ENCODE results near the gene DHFR. TPM values are rescaled to one million over a fixed set of nuclear protein-coding genes. Genes with fewer than 3 reads are reported as not detected.

The DHFR gene
- total and polyA plus RNA-seq, 10 donors, result 8.6 to 23.0 (median 16.3) TPM

DNA sequence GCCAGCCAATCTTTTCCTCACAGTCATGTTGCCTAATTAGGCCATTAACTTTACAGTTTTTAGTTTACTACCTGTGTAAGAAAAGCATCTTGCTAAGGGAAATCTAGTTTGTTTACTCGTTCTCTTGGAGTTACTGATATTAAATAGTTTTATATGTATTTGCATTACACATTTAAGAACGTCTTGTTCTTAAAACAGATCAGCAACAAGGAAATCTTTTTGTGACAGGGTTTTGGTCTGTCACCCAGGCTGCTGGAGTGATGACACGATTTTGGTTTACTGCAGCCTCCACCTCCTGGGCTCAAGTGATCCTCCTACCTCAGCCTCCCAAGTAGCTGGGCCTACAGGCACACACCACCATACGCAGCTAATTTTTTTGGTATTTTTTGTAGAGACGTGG, 29.6 kb downstream of the DHFR start:
- no peak overlapping the region for H3K27ac ChIP-seq
- DNase-seq, result no peak
- 88 to 96% (median 92%) methylated on average over 5 of the region's 5 CpGs for WGBS, 5 donors
- no peaks in the 10 kb centered on the region for H3K9me3 ChIP-seq
- peaks cover 0 to 5% (median 0%) of the 10 kb centered on the region in 6 donors for H3K4me1 ChIP-seq
- intact Hi-C loops (cut with DNase I; ENCODE audit: low total_unique reads), result no loop called here
- no peak overlapping the region for H3K4me3 ChIP-seq
- H3K27me3 ChIP-seq (replicated peaks in 1 of 7), result no peaks in the 10 kb centered on the region
- TF ChIP-seq POLR2AphosphoS5 (IDR thresholded peaks at IDR 0.05) (no peak), POLR2A (IDR thresholded peaks at IDR 0.05) (no peak)
- TF ChIP-seq, protein P1, sequence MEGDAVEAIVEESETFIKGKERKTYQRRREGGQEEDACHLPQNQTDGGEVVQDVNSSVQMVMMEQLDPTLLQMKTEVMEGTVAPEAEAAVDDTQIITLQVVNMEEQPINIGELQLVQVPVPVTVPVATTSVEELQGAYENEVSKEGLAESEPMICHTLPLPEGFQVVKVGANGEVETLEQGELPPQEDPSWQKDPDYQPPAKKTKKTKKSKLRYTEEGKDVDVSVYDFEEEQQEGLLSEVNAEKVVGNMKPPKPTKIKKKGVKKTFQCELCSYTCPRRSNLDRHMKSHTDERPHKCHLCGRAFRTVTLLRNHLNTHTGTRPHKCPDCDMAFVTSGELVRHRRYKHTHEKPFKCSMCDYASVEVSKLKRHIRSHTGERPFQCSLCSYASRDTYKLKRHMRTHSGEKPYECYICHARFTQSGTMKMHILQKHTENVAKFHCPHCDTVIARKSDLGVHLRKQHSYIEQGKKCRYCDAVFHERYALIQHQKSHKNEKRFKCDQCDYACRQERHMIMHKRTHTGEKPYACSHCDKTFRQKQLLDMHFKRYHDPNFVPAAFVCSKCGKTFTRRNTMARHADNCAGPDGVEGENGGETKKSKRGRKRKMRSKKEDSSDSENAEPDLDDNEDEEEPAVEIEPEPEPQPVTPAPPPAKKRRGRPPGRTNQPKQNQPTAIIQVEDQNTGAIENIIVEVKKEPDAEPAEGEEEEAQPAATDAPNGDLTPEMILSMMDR (IDR thresholded peaks at IDR 0.05 in 8 of 11, conservative IDR thresholded peaks at IDR 0.05 in 3 of 11), result no peak
- H3K36me3 ChIP-seq, result peaks cover 0 to 35% (median 0%) of the 10 kb centered on the region in 6 donors

DNA sequence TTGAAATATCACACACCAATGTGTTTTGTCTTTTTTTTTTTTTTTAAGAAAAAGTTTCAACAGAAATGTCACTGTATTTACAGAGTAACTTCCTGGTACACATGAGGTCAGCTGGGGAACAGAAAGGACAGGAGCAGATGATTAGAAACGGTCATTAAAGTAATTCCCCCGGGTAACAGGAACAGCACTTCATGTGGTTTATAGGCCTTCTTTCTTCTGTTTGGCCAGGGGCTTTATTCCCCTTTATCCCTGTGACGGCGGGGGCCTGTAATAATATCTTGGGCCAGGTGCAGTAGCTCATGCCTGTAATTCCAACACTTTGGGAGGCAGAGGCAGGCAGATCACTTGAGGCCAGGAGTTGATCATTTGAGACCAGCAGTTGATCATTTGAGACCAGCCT, 30.8 kb downstream of the DHFR start:
- 49 to 83% (median 71%) methylated on average over 4 of the region's 4 CpGs for WGBS, 5 donors
- Histone ChIP-seq H3K4me3 (no peak overlapping the region), H3K27ac (peak overlapping the region in 3 of 8 donors; percentile 5 to 58 (median 30)), H3K27me3 (replicated peaks in 1 of 7) (no peaks in the 10 kb centered on the region), H3K4me1 (peaks cover 0 to 5% (median 0%) of the 10 kb centered on the region in 6 donors), H3K36me3 (peaks cover 0 to 26% (median 0%) of the 10 kb centered on the region in 6 donors), H3K9me3 (no peaks in the 10 kb centered on the region)
- no peak for DNase-seq
- intact Hi-C loops (cut with DNase I; ENCODE audit: low total_unique reads), result no loop called here
- TF ChIP-seq POLR2A (IDR thresholded peaks at IDR 0.05), result no peak
- TF ChIP-seq POLR2AphosphoS5 (IDR thresholded peaks at IDR 0.05), result no peak
- TF ChIP-seq, protein P1 (IDR thresholded peaks at IDR 0.05 in 8 of 11, conservative IDR thresholded peaks at IDR 0.05 in 3 of 11), result no peak

DNA sequence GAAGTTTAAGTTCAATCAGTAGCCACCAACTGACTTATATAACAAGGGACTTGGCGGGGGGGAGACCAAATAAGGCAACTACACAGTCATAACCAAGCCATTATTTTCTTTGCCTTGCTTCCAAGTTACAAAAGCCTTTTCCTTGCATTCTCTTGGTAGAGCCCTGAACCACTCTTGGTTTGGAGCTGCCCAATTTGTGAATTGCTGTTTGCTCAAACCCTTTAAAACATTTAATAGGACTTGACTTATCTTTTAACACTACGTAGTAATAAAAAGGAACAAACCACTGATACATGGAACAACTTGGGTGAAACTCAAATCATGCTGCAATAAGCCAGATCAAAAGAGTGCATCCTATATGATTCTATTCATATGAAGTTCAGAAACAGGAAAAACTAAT, 32.0 kb downstream of the DHFR start:
- TF ChIP-seq POLR2A (IDR thresholded peaks at IDR 0.05) (no peak), POLR2AphosphoS5 (IDR thresholded peaks at IDR 0.05) (no peak)
- TF ChIP-seq, protein P1 (IDR thresholded peaks at IDR 0.05 in 8 of 11, conservative IDR thresholded peaks at IDR 0.05 in 3 of 11), result no peak
- no peak for DNase-seq
- Histone ChIP-seq H3K27me3 (replicated peaks in 1 of 7) (no peaks in the 10 kb centered on the region), H3K36me3 (peaks cover 0 to 19% (median 0%) of the 10 kb centered on the region in 6 donors), H3K4me1 (peaks cover 0 to 5% (median 0%) of the 10 kb centered on the region in 6 donors), H3K27ac (no peak overlapping the region), H3K4me3 (no peak overlapping the region), H3K9me3 (no peaks in the 10 kb centered on the region)
- intact Hi-C loops (cut with DNase I; ENCODE audit: low total_unique reads), result no loop called here
- 94 to 100% (median 96%) methylated on average over 2 of the region's 2 CpGs for WGBS, 5 donors

DNA sequence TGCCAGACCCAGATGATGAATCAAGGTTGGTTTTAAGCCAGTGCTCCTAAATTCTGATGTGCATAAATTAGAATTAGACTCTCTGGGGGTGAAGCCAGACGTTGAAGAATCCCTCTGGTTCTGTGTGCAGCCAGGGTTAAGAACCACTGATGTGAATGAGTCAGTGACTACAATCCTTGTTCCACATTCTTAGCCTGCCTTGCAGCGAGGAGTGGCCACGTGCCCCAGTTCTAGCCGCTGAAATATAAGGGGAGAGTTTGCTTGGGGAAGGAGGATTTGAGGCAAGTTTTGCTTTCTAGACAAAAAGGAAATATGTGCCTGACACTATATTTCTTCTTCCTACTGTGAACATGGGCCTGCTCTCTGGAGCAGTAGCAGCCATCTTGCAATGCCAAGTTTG, 34.6 kb downstream of the DHFR start:
- intact Hi-C loops (cut with DNase I; ENCODE audit: low total_unique reads), result no loop called here
- Histone ChIP-seq H3K4me3 (no peak overlapping the region), H3K27ac (no peak overlapping the region), H3K9me3 (no peaks in the 10 kb centered on the region), H3K27me3 (replicated peaks in 1 of 7) (no peaks in the 10 kb centered on the region), H3K36me3 (peaks cover 0 to 18% (median 0%) of the 10 kb centered on the region in 6 donors), H3K4me1 (peaks cover 0 to 5% (median 0%) of the 10 kb centered on the region in 6 donors)
- 86 to 97% (median 90%) methylated on average over 4 of the region's 4 CpGs for WGBS, 5 donors
- no peak for DNase-seq
- no peak for TF ChIP-seq POLR2AphosphoS5 (IDR thresholded peaks at IDR 0.05)
- TF ChIP-seq, protein P1 (IDR thresholded peaks at IDR 0.05 in 8 of 11, conservative IDR thresholded peaks at IDR 0.05 in 3 of 11), result no peak
- no peak for TF ChIP-seq POLR2A (IDR thresholded peaks at IDR 0.05)
